DND-41 (cell line): ENCODE results near the gene S1PR1.

Source experiments
- ATAC-seq: fragments of 200-7000 bp; cut with Tn5 transposase; 3 replicates; pipeline ENCODE4 v1.9.1; 2021; ENCODE audit warnings: low read depth; ENCODE audit not compliant: insufficient read depth
- DNase-seq: peaks from one replicate; pipeline ENCODE4 v3.0.0-alpha.2; 2020
- H2AFZ ChIP-seq: 2 replicates; pipeline ENCODE4 v1.6.0; 2012; ENCODE audit warnings: low read depth, low read length
- H3K27ac ChIP-seq: 2 replicates; pipeline ENCODE4 v1.5.1; 2012; ENCODE audit warnings: low read length, inconsistent platforms
- H3K27me3 ChIP-seq: fragments of 200-600 bp; sonication (generic); 2 replicates; pipeline ENCODE4 v1.6.0; 2012; ENCODE audit warnings: low read length, mild to moderate bottlenecking, inconsistent platforms; ENCODE audit not compliant: insufficient read depth, poor library complexity
- H3K36me3 ChIP-seq: 2 replicates; pipeline ENCODE4 v1.5.1; 2012; ENCODE audit warnings: low read length, inconsistent platforms; ENCODE audit not compliant: insufficient read depth
- H3K4me1 ChIP-seq: 2 replicates; pipeline ENCODE4 v1.5.1; 2012; ENCODE audit warnings: mild to moderate bottlenecking, low read length; ENCODE audit not compliant: insufficient read depth
- H3K4me2 ChIP-seq: 2 replicates; pipeline ENCODE4 v1.6.0; 2012; ENCODE audit warnings: mild to moderate bottlenecking, moderate library complexity, low read length, inconsistent platforms; ENCODE audit not compliant: insufficient read depth
- H3K4me3 ChIP-seq, 2 experiments: fragments of 200-600 bp in 1 of 2; shearing (Covaris generic) in 1 of 2; 2 replicates each; pipeline ENCODE4 v1.5.1; 2012 to 2016; ENCODE audit warnings: inconsistent platforms in 2 of 2, low read length in 2 of 2, mild to moderate bottlenecking in 2 of 2, low read depth in 1 of 2, moderate library complexity in 1 of 2
- H3K79me2 ChIP-seq: 2 replicates; pipeline ENCODE4 v1.6.0; 2012; ENCODE audit warnings: low read length, inconsistent platforms; ENCODE audit not compliant: insufficient read depth
- H3K9ac ChIP-seq: 2 replicates; pipeline ENCODE4 v1.6.0; 2012; ENCODE audit warnings: low read depth, mild to moderate bottlenecking, inconsistent platforms, low read length, moderate library complexity
- H3K9me3 ChIP-seq: 2 replicates; pipeline ENCODE4 v1.5.1; 2012; ENCODE audit warnings: low read length, moderate library complexity, mild to moderate bottlenecking, inconsistent platforms; ENCODE audit not compliant: insufficient read depth, severe bottlenecking
- H4K20me1 ChIP-seq: 2 replicates; pipeline ENCODE4 v1.6.0; 2012; ENCODE audit warnings: low read length; ENCODE audit not compliant: insufficient read depth
- CTCF ChIP-seq: IDR thresholded peaks from 2 replicates; pipeline ENCODE4 v1.5.1; 2012; ENCODE audit warnings: borderline replicate concordance, low read length, moderate library complexity, mild to moderate bottlenecking; ENCODE audit not compliant: poor library complexity, severe bottlenecking; ENCODE audit errors: extremely low read depth
- EZH2 ChIP-seq: IDR thresholded peaks from 3 replicates; pipeline ENCODE4 v1.6.1; 2012; ENCODE audit warnings: borderline replicate concordance, low read depth, mild to moderate bottlenecking, moderate library complexity, low read length, inconsistent platforms; ENCODE audit not compliant: severe bottlenecking

The S1PR1 gene

GRCh38 chr1:101239095-101240040, 2.5 kb downstream of the S1PR1 start:
- Histone ChIP-seq H3K9me3 (no peaks in the 10 kb centered on the region), H2AFZ (peak overlapping the region; percentile 51; the same call in 1 of the 2 replicates), H3K4me1 (peaks cover 34% of the 10 kb centered on the region), H3K4me2 (peak overlapping the region; percentile 84), H3K4me3 (peak overlapping the region in 1 of 2 experiments; percentile 65; a peak in 1 of 4 replicates), H3K9ac (no peak overlapping the region), H3K27ac (no peak overlapping the region; the same call in 1 of the 2 replicates), H3K79me2 (no peaks in the 10 kb centered on the region), H4K20me1 (no peaks in the 10 kb centered on the region), H3K36me3 (peaks cover 5% of the 10 kb centered on the region; the same call in 1 of the 2 replicates), H3K27me3 (peaks cover 11% of the 10 kb centered on the region)
- ATAC-seq (no peak), DNase-seq (no peak)
- TF ChIP-seq CTCF = no peak
- TF ChIP-seq EZH2 = no peak

GRCh38 chr1:101240041-101240430, 3.2 kb downstream of the S1PR1 start:
- Histone ChIP-seq H4K20me1 (no peaks in the 10 kb centered on the region), H3K4me2 (no peak overlapping the region), H3K27ac (no peak overlapping the region), H3K9ac (no peak overlapping the region), H3K27me3 (peaks cover 11% of the 10 kb centered on the region), H2AFZ (no peak overlapping the region), H3K4me1 (peaks cover 34% of the 10 kb centered on the region), H3K36me3 (peaks cover 5% of the 10 kb centered on the region; the same call in 1 of the 2 replicates), H3K9me3 (no peaks in the 10 kb centered on the region), H3K79me2 (no peaks in the 10 kb centered on the region), H3K4me3 (no peak overlapping the region)
- TF ChIP-seq EZH2 (no peak), CTCF (no peak)
- ATAC-seq (no peak), DNase-seq (no peak)

GRCh38 chr1:101241485-101242225, 4.8 kb downstream of the S1PR1 start:
- H3K27ac ChIP-seq = no peak overlapping the region
- H3K9me3 ChIP-seq = no peaks in the 10 kb centered on the region
- no peak for ATAC-seq
- no peak overlapping the region for H2AFZ ChIP-seq
- no peak overlapping the region for H3K4me2 ChIP-seq
- H4K20me1 ChIP-seq = no peaks in the 10 kb centered on the region
- no peak for DNase-seq
- H3K9ac ChIP-seq = no peak overlapping the region
- H3K27me3 ChIP-seq = peaks cover 9% of the 10 kb centered on the region
- H3K79me2 ChIP-seq = no peaks in the 10 kb centered on the region
- H3K4me3 ChIP-seq = no peak overlapping the region
- TF ChIP-seq EZH2 = no peak
- TF ChIP-seq CTCF = no peak
- peaks cover 5% of the 10 kb centered on the region; the same call in 1 of the 2 replicates for H3K36me3 ChIP-seq
- H3K4me1 ChIP-seq = peaks cover 24% of the 10 kb centered on the region
